Esophagus squamous epithelium (tissue), 4 donors: Measurements from ENCODE around the gene SGCD.

Source experiments
- CTCF ChIP-seq, 6 experiments: fragments of 450-650 bp in 4 of 6; fragments of 200-600 bp in 2 of 6; sonication (generic) in 2 of 6; IDR thresholded peaks; one replicate each; pipeline ENCODE4 v1.5.1; 2016 to 2019; ENCODE audit warnings: antibody characterized with exemption in 6 of 6, mild to moderate bottlenecking in 4 of 6, moderate library complexity in 4 of 6
- POLR2A ChIP-seq, 4 donors: fragments of 450-650 bp; IDR thresholded peaks; one replicate each; pipeline ENCODE4 v1.6.1; 2017; ENCODE audit warnings: antibody characterized with exemption in 4 of 4, mild to moderate bottlenecking in 4 of 4, moderate library complexity in 3 of 4

- TF ChIP-seq CTCF (IDR thresholded peaks at IDR 0.05) (no peak), POLR2A (IDR thresholded peaks at IDR 0.05) (no peak)
Observed at GRCh38 chr5:156634301-156634700, 307.3 kb downstream of the SGCD start.
